Measurements from ENCODE around the gene HDDC3.
"Not testable (repeated sequence)": the region's sequence is repeated elsewhere in the genome, so short reads cannot be mapped to it uniquely, and the experiment has no call there.

- not testable (repeated sequence) for TF ChIP-seq CTCF, POLR2A (IDR thresholded peaks at IDR 0.05)
Measured at GRCh38 chr15:90928106-90928505, 4.2 kb downstream of the HDDC3 start.

Measured in upper lobe of left lung (tissue), 4 donors.